ENCODE data around the gene RCAN2. TPM values are rescaled to one million over a fixed set of nuclear protein-coding genes. Genes with fewer than 3 reads are reported as not detected.

RCAN2 gene
- total and polyA plus RNA-seq, 2 donors (not counting 1 experiment from before 2014, with no cell fraction given) = not detected

DNA sequence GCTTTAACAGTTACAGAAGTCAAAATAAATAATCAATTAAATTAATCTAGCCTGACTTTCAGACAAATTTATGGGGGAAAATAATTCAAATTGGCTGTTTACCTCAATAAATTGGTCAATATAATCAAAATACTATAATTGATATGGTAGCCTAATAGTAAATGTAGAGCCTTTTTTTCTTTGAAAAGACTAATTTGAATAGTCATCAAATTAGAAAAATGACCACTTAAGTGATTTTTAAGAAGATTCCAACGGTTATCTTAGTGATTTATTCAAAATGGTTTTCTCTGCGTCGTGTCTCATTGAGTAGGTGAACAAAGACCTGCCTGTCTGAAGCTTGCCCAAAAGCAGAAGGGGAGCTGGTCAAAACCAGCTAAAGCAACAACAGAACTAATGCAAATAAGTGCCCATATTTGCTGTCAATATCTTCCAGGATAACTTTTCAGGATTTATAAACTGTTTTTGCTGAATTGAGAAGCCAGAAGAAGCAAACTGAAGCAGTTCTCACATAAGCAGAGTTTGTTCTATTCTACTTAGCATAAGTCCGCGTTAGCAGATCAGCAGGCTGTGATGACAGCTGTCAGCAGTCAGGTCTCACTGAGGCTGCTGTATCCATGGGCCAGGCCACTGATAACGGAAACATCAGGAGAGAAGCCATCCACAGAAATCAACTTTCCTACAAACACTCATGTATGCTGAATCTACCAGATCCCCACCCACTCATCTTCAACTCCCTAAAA is 7.0 kb downstream of the RCAN2 start:
- Mint-ChIP-seq H3K4me3 (no peak overlapping the region), H3K27me3 (peaks cover 43% of the 10 kb centered on the region), H3K4me1 (no peaks in the 10 kb centered on the region), H3K27ac (no peak overlapping the region), H3K9me3 (ENCODE audit: insufficient read depth) (no peaks in the 10 kb centered on the region)
- H3K27me3 ChIP-seq (replicated peaks in 1 of 4; ENCODE audit: control extremely low read depth in 1 of 4, control insufficient read depth in 3 of 4, insufficient read depth in 4 of 4, low read length in 3 of 4) = peaks cover 0 to 13% (median 6%) of the 10 kb centered on the region in 4 experiments
- no peaks in the 10 kb centered on the region for H3K4me1 ChIP-seq (ENCODE audit: control insufficient read depth in 2 of 2, insufficient read depth in 2 of 2, low read length in 2 of 2)
- no peaks in the 10 kb centered on the region for H3K9me3 ChIP-seq (ENCODE audit: control extremely low read depth in 1 of 3, control insufficient read depth in 2 of 3, insufficient read depth in 1 of 3, low read length in 2 of 3)
- TF ChIP-seq EZH2 (IDR thresholded peaks at IDR 0.05; ENCODE audit: borderline replicate concordance, insufficient read depth, low read depth, low read length, poor library complexity, severe bottlenecking) = no peak
- TF ChIP-seq, protein P1, sequence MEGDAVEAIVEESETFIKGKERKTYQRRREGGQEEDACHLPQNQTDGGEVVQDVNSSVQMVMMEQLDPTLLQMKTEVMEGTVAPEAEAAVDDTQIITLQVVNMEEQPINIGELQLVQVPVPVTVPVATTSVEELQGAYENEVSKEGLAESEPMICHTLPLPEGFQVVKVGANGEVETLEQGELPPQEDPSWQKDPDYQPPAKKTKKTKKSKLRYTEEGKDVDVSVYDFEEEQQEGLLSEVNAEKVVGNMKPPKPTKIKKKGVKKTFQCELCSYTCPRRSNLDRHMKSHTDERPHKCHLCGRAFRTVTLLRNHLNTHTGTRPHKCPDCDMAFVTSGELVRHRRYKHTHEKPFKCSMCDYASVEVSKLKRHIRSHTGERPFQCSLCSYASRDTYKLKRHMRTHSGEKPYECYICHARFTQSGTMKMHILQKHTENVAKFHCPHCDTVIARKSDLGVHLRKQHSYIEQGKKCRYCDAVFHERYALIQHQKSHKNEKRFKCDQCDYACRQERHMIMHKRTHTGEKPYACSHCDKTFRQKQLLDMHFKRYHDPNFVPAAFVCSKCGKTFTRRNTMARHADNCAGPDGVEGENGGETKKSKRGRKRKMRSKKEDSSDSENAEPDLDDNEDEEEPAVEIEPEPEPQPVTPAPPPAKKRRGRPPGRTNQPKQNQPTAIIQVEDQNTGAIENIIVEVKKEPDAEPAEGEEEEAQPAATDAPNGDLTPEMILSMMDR (IDR thresholded peaks at IDR 0.05) = no peak
- DNase-seq (no peak), ATAC-seq (ENCODE audit: low read depth) (no peak)
- no peak overlapping the region for H3K4me2 ChIP-seq (replicated peaks; ENCODE audit: low read depth, low read length, poor library complexity, severe bottlenecking)
- no peaks in the 10 kb centered on the region for H3K36me3 ChIP-seq (replicated peaks in 1 of 2; ENCODE audit: control extremely low read depth in 1 of 2, control insufficient read depth in 1 of 2, extremely low read depth in 1 of 2, insufficient read depth in 2 of 2, low read length in 1 of 2)
- CTCF ChIA-PET = no interaction called here
- no peak overlapping the region for H3K27ac ChIP-seq (ENCODE audit: low read length in 2 of 2)
- H2AFZ ChIP-seq (ENCODE audit: insufficient read depth, low read depth, low read length, poor library complexity, severe bottlenecking) = no peak overlapping the region
- no peak overlapping the region for H3K9ac ChIP-seq (ENCODE audit: low read length)
- H3K79me2 ChIP-seq (ENCODE audit: control insufficient read depth, insufficient read depth, low read length) = no peaks in the 10 kb centered on the region
- intact Hi-C loops (cut with micrococcal nuclease) = no loop called here
- H3K4me3 ChIP-seq (ENCODE audit: control extremely low read depth in 1 of 5, extremely low read depth in 1 of 5, insufficient read depth in 1 of 5, low read depth in 2 of 5, low read length in 4 of 5) = no peak overlapping the region
- WGBS (ENCODE audit: insufficient coverage) = no CpG with 5 or more reads among the region's 6 CpGs
- H4K20me1 ChIP-seq (ENCODE audit: control insufficient read depth, insufficient read depth, low read length, poor library complexity, severe bottlenecking) = no peaks in the 10 kb centered on the region
- POLR2A ChIA-PET = no interaction called here

DNA sequence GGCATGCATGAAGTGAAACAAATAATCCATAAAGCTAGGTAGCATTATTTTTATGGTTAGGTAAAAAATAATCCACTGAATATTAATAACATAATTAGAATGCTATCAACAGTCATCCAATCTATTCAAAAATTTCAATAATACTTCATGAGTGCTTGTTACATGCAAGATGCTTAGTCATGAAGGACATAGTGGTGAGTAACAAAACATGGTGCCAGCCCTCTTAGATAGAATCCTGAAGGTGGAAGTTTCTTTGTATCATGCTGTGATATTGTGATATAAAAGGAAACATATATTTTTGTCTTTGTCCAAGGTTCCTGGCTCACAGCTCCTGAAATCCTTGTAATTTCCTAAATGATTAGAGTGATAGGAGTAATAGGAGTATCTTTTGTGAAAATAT is 14.9 kb downstream of the RCAN2 start:
- H3K4me1 Mint-ChIP-seq = no peaks in the 10 kb centered on the region
- Histone ChIP-seq H3K9me3 (ENCODE audit: control extremely low read depth in 1 of 3, control insufficient read depth in 2 of 3, insufficient read depth in 1 of 3, low read length in 2 of 3) (no peaks in the 10 kb centered on the region), H3K4me3 (ENCODE audit: control extremely low read depth in 1 of 5, extremely low read depth in 1 of 5, insufficient read depth in 1 of 5, low read depth in 2 of 5, low read length in 4 of 5) (no peak overlapping the region), H3K9ac (ENCODE audit: low read length) (no peak overlapping the region), H3K4me1 (ENCODE audit: control insufficient read depth in 2 of 2, insufficient read depth in 2 of 2, low read length in 2 of 2) (no peaks in the 10 kb centered on the region), H3K79me2 (ENCODE audit: control insufficient read depth, insufficient read depth, low read length) (no peaks in the 10 kb centered on the region), H2AFZ (ENCODE audit: insufficient read depth, low read depth, low read length, poor library complexity, severe bottlenecking) (no peak overlapping the region), H4K20me1 (ENCODE audit: control insufficient read depth, insufficient read depth, low read length, poor library complexity, severe bottlenecking) (no peaks in the 10 kb centered on the region), H3K27ac (ENCODE audit: low read length in 2 of 2) (no peak overlapping the region), H3K27me3 (replicated peaks in 1 of 4; ENCODE audit: control extremely low read depth in 1 of 4, control insufficient read depth in 3 of 4, insufficient read depth in 4 of 4, low read length in 3 of 4) (peaks cover 0 to 3% (median 0%) of the 10 kb centered on the region in 4 experiments), H3K4me2 (replicated peaks; ENCODE audit: low read depth, low read length, poor library complexity, severe bottlenecking) (no peak overlapping the region), H3K36me3 (replicated peaks in 1 of 2; ENCODE audit: control extremely low read depth in 1 of 2, control insufficient read depth in 1 of 2, extremely low read depth in 1 of 2, insufficient read depth in 2 of 2, low read length in 1 of 2) (no peaks in the 10 kb centered on the region)
- CTCF ChIA-PET = no interaction called here
- DNase-seq (no peak), ATAC-seq (ENCODE audit: low read depth) (no peak)
- POLR2A ChIA-PET = no interaction called here
- no peak overlapping the region for H3K27ac Mint-ChIP-seq
- TF ChIP-seq, protein P1 (IDR thresholded peaks at IDR 0.05) = no peak
- no peak for TF ChIP-seq EZH2 (IDR thresholded peaks at IDR 0.05; ENCODE audit: borderline replicate concordance, insufficient read depth, low read depth, low read length, poor library complexity, severe bottlenecking)
- H3K9me3 Mint-ChIP-seq (ENCODE audit: insufficient read depth) = no peaks in the 10 kb centered on the region
- peaks cover 32% of the 10 kb centered on the region for H3K27me3 Mint-ChIP-seq
- intact Hi-C loops (cut with micrococcal nuclease) = no loop called here
- H3K4me3 Mint-ChIP-seq = no peak overlapping the region

Measured in B cell (primary cell).